B cell (primary cell): ENCODE measurements around the gene NEUROD2. TPM values are rescaled to one million over a fixed set of nuclear protein-coding genes. Genes with fewer than 3 reads are reported as not detected.
A peak's percentile ranks its signal among the peaks of the same experiment; 100 is the strongest.

Experiments
- ATAC-seq: fragments of 200-7000 bp; cut with Tn5 transposase; one replicate; pipeline ENCODE4 v1.10.0; 2021; ENCODE audit warnings: low read depth, mild to moderate bottlenecking, moderate number of reproducible peaks, moderate library complexity
- CTCF ChIA-PET: fragments of 350-600 bp; sonication (Branson Sonifier 250); formaldehyde crosslinking; loops from one replicate; lab custom pipeline; 2021; ENCODE audit warnings: antibody characterized with exemption, inconsistent platforms; lab: Charles Lee
- POLR2A ChIA-PET: fragments of 350-600 bp; sonication (Branson Sonifier 250); formaldehyde crosslinking; loops from one replicate; lab custom pipeline; 2021; ENCODE audit warnings: antibody characterized with exemption; lab: Charles Lee
- DNase-seq: peaks from one replicate; pipeline ENCODE4 v3.0.0; 2013
- H2AFZ ChIP-seq: 2 replicates; pipeline ENCODE4 v1.6.1; 2012; ENCODE audit warnings: mild to moderate bottlenecking, low read depth, low read length; ENCODE audit not compliant: insufficient read depth, poor library complexity, severe bottlenecking
- H3K27ac ChIP-seq, 2 donors: 1 replicate in 1 of 2; 2 replicates in 1 of 2; pipeline ENCODE4 v1.5.1; 2012 to 2013; ENCODE audit warnings: low read length in 2 of 2, mild to moderate bottlenecking in 2 of 2, moderate library complexity in 1 of 2
- H3K27me3 ChIP-seq, 4 experiments: fragments of 200-600 bp in 1 of 4; sonication (generic) in 1 of 4; replicated peaks in 1 of 4; 1 replicate in 2 of 4; 2 replicates in 2 of 4; pipeline versions ENCODE4 v1.6.1 to v1.7.0; 2013 to 2016; ENCODE audit warnings: low read length in 3 of 4, mild to moderate bottlenecking in 2 of 4, mixed read lengths in 1 of 4, moderate library complexity in 1 of 4; ENCODE audit not compliant: insufficient read depth in 4 of 4, control insufficient read depth in 3 of 4; ENCODE audit errors: control extremely low read depth in 1 of 4
- H3K36me3 ChIP-seq, 2 experiments: replicated peaks in 1 of 2; 1 replicate in 1 of 2; 2 replicates in 1 of 2; pipeline versions ENCODE4 v1.6.1 to v1.7.1; 2013; ENCODE audit warnings: low read length in 1 of 2; ENCODE audit not compliant: insufficient read depth in 2 of 2, control insufficient read depth in 1 of 2; ENCODE audit errors: control extremely low read depth in 1 of 2, extremely low read depth in 1 of 2
- H3K4me1 ChIP-seq, 2 donors: fragments of 200-600 bp in 1 of 2; sonication (generic) in 1 of 2; 1 replicate in 1 of 2; 2 replicates in 1 of 2; pipeline versions ENCODE4 v1.5.1 to v1.6.1; 2013 to 2017; ENCODE audit warnings: low read length in 2 of 2; ENCODE audit not compliant: control insufficient read depth in 2 of 2, insufficient read depth in 2 of 2
- H3K4me2 ChIP-seq: replicated peaks from 2 replicates; pipeline ENCODE3; 2012; ENCODE audit warnings: mild to moderate bottlenecking, low read depth, low read length; ENCODE audit not compliant: poor library complexity, severe bottlenecking
- H3K4me3 ChIP-seq, 5 experiments: fragments of 200-600 bp in 1 of 5; sonication (generic) in 1 of 5; 1 replicate in 3 of 5; 2 replicates in 2 of 5; pipeline versions ENCODE4 v1.5.1 to v1.7.0; 2011 to 2016; ENCODE audit warnings: low read length in 4 of 5, mild to moderate bottlenecking in 4 of 5, low read depth in 2 of 5, control low read depth in 1 of 5, moderate library complexity in 1 of 5; ENCODE audit not compliant: insufficient read depth in 1 of 5; ENCODE audit errors: control extremely low read depth in 1 of 5, extremely low read depth in 1 of 5
- H3K79me2 ChIP-seq: fragments of 200-600 bp; sonication (generic); one replicate; pipeline ENCODE4 v1.6.0; 2016; ENCODE audit warnings: low read length; ENCODE audit not compliant: control insufficient read depth, insufficient read depth
- H3K9ac ChIP-seq: fragments of 200-600 bp; sonication (generic); 2 replicates; pipeline ENCODE4 v1.6.1; 2017; ENCODE audit warnings: mild to moderate bottlenecking, low read length, moderate library complexity
- H3K9me3 ChIP-seq, 3 donors: one replicate each; pipeline versions ENCODE4 v1.6.1 to v1.7.1; 2013; ENCODE audit warnings: low read length in 2 of 3; ENCODE audit not compliant: control insufficient read depth in 2 of 3, insufficient read depth in 1 of 3; ENCODE audit errors: control extremely low read depth in 1 of 3
- H4K20me1 ChIP-seq: 2 replicates; pipeline ENCODE4 v1.6.0; 2012; ENCODE audit warnings: mild to moderate bottlenecking, low read length; ENCODE audit not compliant: insufficient read depth, control insufficient read depth, poor library complexity, severe bottlenecking
- H3K27ac Mint-ChIP-seq: one replicate; pipeline ENCODE4 v1.8.0; 2021; ENCODE audit warnings: mixed read lengths
- H3K27me3 Mint-ChIP-seq: one replicate; pipeline ENCODE4 v1.8.0; 2021; ENCODE audit warnings: mixed read lengths
- H3K4me1 Mint-ChIP-seq: one replicate; pipeline ENCODE4 v1.8.0; 2021; ENCODE audit warnings: mixed read lengths
- H3K4me3 Mint-ChIP-seq: one replicate; pipeline ENCODE4 v1.8.0; 2021; ENCODE audit warnings: mixed read lengths
- H3K9me3 Mint-ChIP-seq: one replicate; pipeline ENCODE4 v1.8.0; 2022; ENCODE audit warnings: mixed read lengths; ENCODE audit not compliant: insufficient read depth
- CTCF ChIP-seq: fragments of 200-600 bp; IDR thresholded peaks from one replicate; pipeline ENCODE4 v1.8.0; 2022; ENCODE audit warnings: antibody characterized with exemption, mild to moderate bottlenecking
- EZH2 ChIP-seq: IDR thresholded peaks from 2 replicates; pipeline ENCODE4 v1.6.1; 2012; ENCODE audit warnings: borderline replicate concordance, low read depth, mild to moderate bottlenecking, moderate library complexity, low read length; ENCODE audit not compliant: insufficient read depth, poor library complexity, severe bottlenecking
- WGBS: methylation state at CpG from one replicate; pipeline ENCODE4 v1.1.5; 2013; ENCODE audit warnings: missing lambda C conversion rate; ENCODE audit not compliant: insufficient coverage; 5-methylcytosine and 5-hydroxymethylcytosine counted together
- intact Hi-C: fragments of 100-400 bp; cut with micrococcal nuclease; formaldehyde crosslinking; loops from one replicate; pipeline ENCODE4 v1.10.0; 2022
- polyA plus RNA-seq: library from polyadenylated mRNA; depleted of rRNA; stranded (reverse); fragments of >200 nt; gene quantifications from 2 replicates; pipeline ENCODE4 v1.2.3, GENCODE V29; 2012
- total RNA-seq, 2 donors: library from RNA; stranded (reverse); fragments of 120-200 nt in 1 of 2; gene quantifications; 1 replicate in 1 of 2; 2 replicates in 1 of 2; pipeline versions ENCODE4 v1.2.3 to v1.2.4, GENCODE V29; 2013 to 2022

NEUROD2 gene
- total and polyA plus RNA-seq, 2 donors (not counting 1 experiment from before 2014, with no cell fraction given) = 0.04 TPM; not detected in 1

- peaks cover 45% of the 10 kb centered on the region for H3K27me3 Mint-ChIP-seq
- H3K27me3 ChIP-seq = peaks cover 0 to 73% (median 46%) of the 10 kb centered on the region in 4 experiments
- no peaks in the 10 kb centered on the region for H3K9me3 Mint-ChIP-seq
Measured at GRCh38 chr17:39608142-39608981, 642 bp upstream of the NEUROD2 start.

More at GRCh38 chr17:39608142-39608981, 642 bp upstream of the NEUROD2 start:
- peaks cover 28% of the 10 kb centered on the region for H3K4me1 Mint-ChIP-seq
- intact Hi-C loops = no loop called here
- peak; percentile 27 for DNase-seq
- ChIA-PET POLR2A (no interaction called here), CTCF (interaction anchor here (4.8 kb wide), 1 partner anchor 14 kb away, joined by 30 read pairs; no protein-coding TSS in a partner anchor)
- H3K9me3 ChIP-seq = peaks cover 0 to 42% (median 0%) of the 10 kb centered on the region in 3 donors
- H3K4me2 ChIP-seq = no peak overlapping the region
- H3K27ac Mint-ChIP-seq = peak overlapping the region; percentile 7
- H3K36me3 ChIP-seq = no peaks in the 10 kb centered on the region
- WGBS = 25% methylated on average over 5 of the region's 15 CpGs
- TF ChIP-seq CTCF (no peak), EZH2 (no peak)
- H3K27ac ChIP-seq = no peak overlapping the region
- H4K20me1 ChIP-seq = peaks cover 3% of the 10 kb centered on the region
- H2AFZ ChIP-seq = no peak overlapping the region
- peak overlapping the region; percentile 45 for H3K4me3 Mint-ChIP-seq
- peaks cover 40 to 46% of the 10 kb centered on the region in 2 donors for H3K4me1 ChIP-seq
- no peaks in the 10 kb centered on the region for H3K79me2 ChIP-seq
- ATAC-seq = no peak
- H3K4me3 ChIP-seq = no peak overlapping the region
- H3K9ac ChIP-seq = no peak overlapping the region
